GM21526 (cell line): ENCODE results near the gene GNS.

Source experiments
- ATAC-seq: cut with Tn5 transposase; IDR thresholded peaks from one replicate; pipeline ENCODE4 v1.9.1; 2021; ENCODE audit warnings: moderate library complexity; ENCODE audit not compliant: unreplicated experiment, low FRiP score

The GNS gene

GRCh38 chr12:64740646-64741045, 18.6 kb downstream of the GNS start:
- ATAC-seq: no peak

- no peak for ATAC-seq
Measured at GRCh38 chr12:64739778-64740177, 19.4 kb downstream of the GNS start.

DNA sequence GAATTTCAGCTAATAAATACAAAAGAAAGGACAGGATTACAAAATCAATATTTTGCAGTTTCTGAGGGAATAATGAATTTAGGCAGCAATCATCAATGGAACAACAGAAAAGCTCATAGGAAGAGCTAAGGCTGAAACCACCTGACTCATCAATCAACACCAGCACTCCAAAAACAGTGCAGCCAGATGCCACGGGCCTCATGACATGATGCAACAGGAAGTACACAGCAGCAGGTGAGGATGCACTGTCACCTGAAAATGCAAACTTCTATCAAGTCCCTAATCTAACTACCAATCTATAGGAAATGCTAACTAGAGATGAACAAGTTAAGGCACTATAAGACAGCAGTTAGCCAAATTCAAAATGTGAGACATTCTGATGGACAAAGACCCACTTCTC, 21.7 kb downstream of the GNS start:
- ATAC-seq: no peak

DNA sequence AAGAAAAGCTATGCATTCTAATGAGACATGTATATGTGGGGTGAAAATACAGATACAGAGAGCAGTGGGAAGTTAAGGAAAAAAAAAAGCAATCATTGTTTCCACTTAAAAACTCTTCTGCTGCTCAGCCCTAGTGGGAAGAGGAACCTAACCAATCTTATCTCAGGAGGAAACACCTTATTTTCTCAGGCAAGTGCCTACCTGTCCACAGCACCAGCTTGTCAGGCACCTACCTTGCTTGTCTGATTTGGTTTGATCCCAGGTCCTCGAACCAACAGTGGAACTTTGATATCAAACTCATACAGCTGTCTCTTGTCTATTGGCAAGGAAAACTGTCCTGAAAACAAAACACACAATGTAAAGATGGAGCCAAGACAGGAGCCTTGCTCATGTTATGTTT, 22.4 kb downstream of the GNS start:
- ATAC-seq: no peak

- no peak for ATAC-seq
Measured at GRCh38 chr12:64735442-64735841, 23.8 kb downstream of the GNS start.

DNA sequence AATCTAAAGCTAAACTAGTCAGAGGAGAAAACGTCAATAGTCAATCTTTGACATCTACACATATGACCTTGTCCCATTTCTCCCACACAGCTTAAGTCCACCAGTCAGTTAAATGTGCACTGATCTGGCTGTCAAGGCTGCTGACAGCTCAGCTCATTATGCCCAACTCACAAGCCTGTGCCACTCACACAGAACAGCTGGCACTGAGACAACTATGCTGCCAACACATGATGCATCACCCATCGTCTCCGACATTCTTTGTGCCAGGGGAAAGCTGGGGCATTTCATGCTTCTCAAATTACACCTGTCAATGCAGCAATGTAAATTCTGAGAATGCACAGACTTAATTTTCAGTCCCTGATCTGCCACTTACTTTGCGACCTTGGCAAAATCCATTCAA, 25.3 kb downstream of the GNS start:
- no peak for ATAC-seq

DNA sequence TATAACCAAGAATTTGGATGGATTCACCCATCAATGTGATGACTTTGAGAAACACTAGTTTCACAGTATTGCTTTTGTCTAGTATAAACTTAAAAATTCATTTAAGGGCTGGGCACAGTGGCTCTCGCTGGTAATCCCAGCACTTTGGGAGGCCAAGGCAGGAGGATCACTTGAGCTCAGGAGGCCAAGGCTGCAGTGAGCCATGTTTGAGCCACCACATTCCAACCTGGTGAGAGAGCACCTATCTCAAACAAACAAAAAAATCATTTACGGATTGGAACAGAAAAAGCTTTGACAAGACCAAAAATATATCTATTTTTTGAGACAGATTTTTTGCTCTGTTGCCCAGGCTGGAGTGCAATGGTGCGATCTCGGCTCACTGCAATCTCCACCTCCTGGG, 27.5 kb downstream of the GNS start:
- no peak for ATAC-seq

DNA sequence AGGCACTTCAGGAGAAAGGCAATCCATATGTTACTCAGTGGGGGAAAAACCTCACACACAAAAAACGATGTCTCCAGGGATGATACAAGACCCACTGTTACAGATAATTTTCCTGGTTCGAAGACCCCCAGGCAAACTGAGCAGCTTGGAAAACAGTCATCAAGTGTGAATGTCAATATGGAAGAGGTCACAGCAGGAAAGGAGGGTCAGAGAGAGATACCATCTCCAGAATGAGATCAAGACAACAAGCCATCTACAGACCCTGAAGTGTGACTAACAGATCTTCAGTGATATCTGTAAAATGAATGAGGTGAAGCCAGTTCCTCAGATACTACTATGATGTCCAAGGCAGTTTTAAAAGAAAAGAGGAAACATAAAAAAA, 28.6 kb downstream of the GNS start:
- no peak for ATAC-seq

DNA sequence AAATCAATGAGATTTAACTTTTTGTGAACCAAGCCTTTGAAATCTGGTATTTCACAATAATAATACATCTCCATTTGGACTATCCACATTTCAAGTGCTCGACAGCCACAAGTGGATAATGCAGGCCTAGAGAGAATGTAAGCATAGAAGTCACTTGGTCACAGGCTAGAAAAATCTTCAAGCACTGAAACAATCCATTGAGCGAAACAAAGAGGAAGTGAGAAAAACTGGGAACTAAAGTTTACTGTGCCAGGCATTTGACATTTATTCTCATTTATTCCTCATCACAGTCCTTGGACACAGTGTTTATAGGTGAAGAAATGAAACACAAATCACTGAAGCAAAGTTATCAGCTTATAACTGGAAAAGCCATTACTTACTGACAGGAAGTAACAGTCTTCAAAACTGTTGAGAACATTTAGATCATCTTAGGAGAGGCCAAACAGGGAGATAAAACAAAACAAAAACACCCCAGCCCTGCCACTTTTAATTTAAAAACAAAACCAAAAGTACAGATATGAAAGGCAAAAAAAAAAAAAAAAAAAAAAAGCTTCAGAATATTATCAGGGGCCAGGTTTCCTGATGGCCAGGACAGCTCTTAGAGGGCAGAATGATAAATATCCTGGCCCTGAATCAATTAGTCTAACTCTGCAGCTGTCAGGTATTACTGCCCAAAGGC, 29.2 kb downstream of the GNS start:
- peak; percentile 56 for ATAC-seq

DNA sequence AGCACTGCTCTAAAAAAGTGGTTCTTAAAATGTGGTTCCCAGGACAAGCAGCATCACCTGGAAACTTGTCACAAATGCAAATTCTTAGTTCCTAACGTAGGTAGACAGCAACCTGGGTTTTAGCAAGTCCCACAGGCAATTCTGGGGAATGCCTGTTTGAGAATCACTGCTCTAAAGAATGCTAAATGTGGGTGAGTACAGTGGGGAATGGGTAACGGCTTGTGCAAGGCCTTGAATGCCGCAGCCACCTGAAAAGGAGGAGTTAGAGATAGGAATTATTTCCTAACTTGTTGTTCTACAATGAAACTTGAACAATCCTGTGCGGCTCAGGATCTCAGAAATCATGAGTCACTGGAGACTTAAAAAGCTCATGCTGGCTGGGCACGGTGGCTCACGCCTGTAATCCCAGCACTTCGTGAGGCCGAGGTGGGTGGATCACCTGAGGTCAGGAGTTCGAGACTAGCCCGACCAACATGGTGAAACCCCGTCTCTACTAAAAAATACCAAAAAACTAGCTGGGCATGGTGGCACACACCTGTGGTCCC, 34.9 kb downstream of the GNS start:
- no peak for ATAC-seq

- ATAC-seq: no peak
Measured at GRCh38 chr12:64723630-64724029, 35.6 kb downstream of the GNS start.

- no peak for ATAC-seq
Measured at GRCh38 chr12:64722835-64723234, 36.4 kb downstream of the GNS start.

GRCh38 chr12:64720884-64721283, 38.3 kb downstream of the GNS start:
- no peak for ATAC-seq

GRCh38 chr12:64718649-64719048, 40.6 kb downstream of the GNS start:
- no peak for ATAC-seq

DNA sequence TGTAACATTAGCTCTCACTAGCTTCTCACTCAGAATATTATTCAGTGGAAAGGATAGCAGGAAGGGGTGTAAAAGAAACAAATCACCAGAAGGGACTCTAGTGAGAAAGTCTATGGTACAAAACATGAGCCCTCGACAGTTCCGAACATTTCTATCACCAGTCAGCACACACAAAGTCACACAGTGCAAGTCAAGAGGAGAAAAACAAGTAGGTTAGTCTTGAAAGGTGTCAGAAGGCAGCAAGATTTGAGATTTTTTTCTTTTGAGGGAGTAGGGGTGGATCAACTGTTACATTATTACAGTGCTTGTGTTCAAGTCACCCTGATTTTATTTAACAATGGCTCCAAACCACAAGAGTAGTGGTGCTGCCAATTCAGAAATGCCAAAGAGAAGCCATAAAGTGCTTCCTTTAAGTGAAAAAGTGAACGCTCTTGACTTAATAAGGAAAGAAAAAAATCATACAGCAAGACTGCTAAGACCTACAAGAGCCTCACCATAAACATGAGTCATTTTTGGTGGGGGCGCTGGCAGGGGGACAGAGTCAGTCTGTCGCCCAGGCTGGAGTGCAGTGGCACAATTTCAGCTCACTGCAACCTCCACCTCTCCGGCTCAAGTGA, 42.3 kb downstream of the GNS start:
- ATAC-seq: no peak

GRCh38 chr12:64716371-64716770, 42.8 kb downstream of the GNS start:
- ATAC-seq: no peak

- ATAC-seq: peak; percentile 67
Measured at GRCh38 chr12:64714551-64714968, 44.6 kb downstream of the GNS start.

DNA sequence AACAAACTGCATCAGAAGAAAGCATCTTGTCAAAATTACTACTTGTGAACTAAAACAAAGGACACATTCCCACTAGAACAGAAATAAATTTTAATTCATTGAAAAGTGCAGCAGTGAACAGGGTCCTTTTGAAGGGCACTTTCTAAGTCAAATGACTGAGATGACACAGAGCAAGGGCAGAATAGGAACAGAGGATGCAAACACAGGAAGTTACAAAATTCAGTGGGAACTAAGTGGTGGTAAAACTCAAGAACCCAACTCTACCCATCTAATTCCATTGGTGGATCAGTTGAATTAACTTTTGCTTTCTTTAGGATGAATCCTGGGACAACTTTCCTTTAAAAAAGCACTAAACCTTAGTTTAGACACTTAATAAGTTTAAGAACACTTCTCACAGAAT, 45.8 kb downstream of the GNS start:
- ATAC-seq: no peak

DNA sequence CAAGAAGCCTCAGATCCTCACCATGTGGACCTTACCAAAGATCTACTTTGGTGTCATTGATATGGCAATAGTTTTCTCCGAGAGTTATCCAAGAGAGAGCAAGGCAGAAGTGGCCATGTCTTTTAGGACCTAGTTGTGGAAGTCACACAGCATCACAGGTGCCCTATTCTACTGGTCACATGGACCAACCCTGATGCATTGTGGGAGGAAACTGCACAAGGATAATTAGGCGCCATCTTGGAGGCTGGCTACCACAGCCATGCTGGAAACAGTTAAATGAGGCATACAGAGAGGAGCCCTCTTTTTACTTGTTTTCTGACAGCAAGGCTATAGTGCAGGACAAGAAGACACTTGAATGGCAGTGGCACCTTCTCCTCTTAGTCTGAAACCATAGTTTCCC, 49.8 kb downstream of the GNS start:
- ATAC-seq: no peak

GRCh38 chr12:64707926-64708325, 51.3 kb downstream of the GNS start:
- ATAC-seq: no peak

DNA sequence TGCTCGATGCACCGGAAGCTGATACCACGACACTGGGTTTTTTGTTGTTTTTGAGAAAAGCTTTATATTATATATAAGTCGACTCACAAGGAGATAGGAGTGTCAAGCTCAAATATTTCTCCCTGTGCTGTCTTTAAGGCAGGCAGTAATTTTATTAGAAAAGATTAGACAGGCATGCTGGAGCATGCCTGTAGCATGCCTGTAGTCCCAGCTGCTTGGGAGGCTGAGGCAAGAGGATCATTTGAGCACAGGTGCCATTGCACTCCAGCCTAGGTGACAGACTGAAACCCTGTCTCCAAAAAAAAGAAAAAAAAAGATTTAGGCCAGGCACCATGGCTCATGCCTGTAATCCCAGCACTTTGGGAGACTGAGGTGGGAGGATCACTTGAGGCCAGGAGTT, 51.8 kb downstream of the GNS start:
- ATAC-seq: no peak

- no peak for ATAC-seq
Measured at GRCh38 chr12:64706857-64707256, 52.3 kb downstream of the GNS start.
